Activated CD8-positive, alpha-beta memory T cell treated with anti-CD3 and anti-CD28 coated beads, Interleukin-2, amount 10 ng/mL, durations not matched to agents 7 days and 5 days (primary cell): Measurements from ENCODE around the gene RBM47. TPM values are rescaled to one million over a fixed set of nuclear protein-coding genes. Genes with fewer than 3 reads are reported as not detected.
A peak's percentile ranks its signal among the peaks of the same experiment; 100 is the strongest.

Experiments
- ATAC-seq: fragments of 150-1000 bp; cut with Tn5 transposase; one replicate; pipeline ENCODE4 v1.10.0; 2021; ENCODE audit warnings: moderate library complexity
- CTCF ChIA-PET: fragments of 350-600 bp; sonication (Branson Sonifier 250); formaldehyde crosslinking; loops from one replicate; lab custom pipeline; 2021; ENCODE audit warnings: antibody characterized with exemption; lab: Charles Lee
- DNase-seq: peaks from one replicate; pipeline ENCODE4 v3.0.0-alpha.2; 2020
- H3K27ac Mint-ChIP-seq: one replicate; pipeline ENCODE4 v1.8.0; 2021; ENCODE audit warnings: mild to moderate bottlenecking, mixed read lengths
- H3K27me3 Mint-ChIP-seq: one replicate; pipeline ENCODE4 v1.8.0; 2021; ENCODE audit warnings: mixed read lengths
- H3K36me3 Mint-ChIP-seq: one replicate; pipeline ENCODE4 v1.8.0; 2021; ENCODE audit warnings: mild to moderate bottlenecking, mixed read lengths
- H3K4me1 Mint-ChIP-seq: one replicate; pipeline ENCODE4 v1.8.0; 2021; ENCODE audit warnings: mixed read lengths
- H3K4me3 Mint-ChIP-seq: one replicate; pipeline ENCODE4 v1.8.0; 2021; ENCODE audit warnings: mild to moderate bottlenecking, moderate library complexity, mixed read lengths
- H3K9me3 Mint-ChIP-seq: one replicate; pipeline ENCODE4 v1.8.0; 2022; ENCODE audit warnings: low read depth, mixed read lengths
- total RNA-seq, 2 experiments: library from RNA; stranded (reverse); gene quantifications; one replicate each; pipeline ENCODE4 v1.2.3, GENCODE V29; 2021

Gene RBM47
- total RNA-seq, 2 experiments from 2014 or later: 2.2 to 2.3 TPM

GRCh38 chr4:40577588-40578253 lies 51.9 kb downstream of the RBM47 start:
- DNase-seq (no peak), ATAC-seq (no peak)
- Mint-ChIP-seq H3K4me3 (no peak overlapping the region), H3K27ac (no peak overlapping the region), H3K9me3 (no peaks in the 10 kb centered on the region), H3K36me3 (no peaks in the 10 kb centered on the region), H3K27me3 (peaks cover 2% of the 10 kb centered on the region), H3K4me1 (peaks cover 34% of the 10 kb centered on the region)
- CTCF ChIA-PET: interaction anchor here (0.7 to 1.5 kb wide), 2 partner anchors 95 to 233 kb away, joined by 3 read pairs; no protein-coding TSS in a partner anchor

GRCh38 chr4:40576651-40577480 lies 52.8 kb downstream of the RBM47 start:
- DNase-seq: no peak

GRCh38 chr4:40575846-40576245 lies 53.8 kb downstream of the RBM47 start:
- CTCF ChIA-PET: interaction anchor here (0.7 to 2.4 kb wide), 2 partner anchors 13 to 97 kb away, joined by 3 to 5 read pairs; no protein-coding TSS in a partner anchor
- DNase-seq (no peak), ATAC-seq (no peak)
- peaks cover 2% of the 10 kb centered on the region for H3K27me3 Mint-ChIP-seq
- no peaks in the 10 kb centered on the region for H3K36me3 Mint-ChIP-seq
- no peaks in the 10 kb centered on the region for H3K9me3 Mint-ChIP-seq
- peaks cover 26% of the 10 kb centered on the region for H3K4me1 Mint-ChIP-seq
- no peak overlapping the region for H3K4me3 Mint-ChIP-seq
- no peak overlapping the region for H3K27ac Mint-ChIP-seq

More at GRCh38 chr4:40576651-40577480, 52.8 kb downstream of the RBM47 start:
- peak; percentile 27 for ATAC-seq
- H3K27me3 Mint-ChIP-seq: peaks cover 2% of the 10 kb centered on the region
- peaks cover 32% of the 10 kb centered on the region for H3K4me1 Mint-ChIP-seq
- no peaks in the 10 kb centered on the region for H3K36me3 Mint-ChIP-seq
- H3K4me3 Mint-ChIP-seq: no peak overlapping the region
- CTCF ChIA-PET: interaction anchor here (1.5 kb wide), 1 partner anchor 96 kb away, joined by 3 read pairs; no protein-coding TSS in a partner anchor
- H3K27ac Mint-ChIP-seq: peak overlapping the region; percentile 48
- no peaks in the 10 kb centered on the region for H3K9me3 Mint-ChIP-seq

DNA sequence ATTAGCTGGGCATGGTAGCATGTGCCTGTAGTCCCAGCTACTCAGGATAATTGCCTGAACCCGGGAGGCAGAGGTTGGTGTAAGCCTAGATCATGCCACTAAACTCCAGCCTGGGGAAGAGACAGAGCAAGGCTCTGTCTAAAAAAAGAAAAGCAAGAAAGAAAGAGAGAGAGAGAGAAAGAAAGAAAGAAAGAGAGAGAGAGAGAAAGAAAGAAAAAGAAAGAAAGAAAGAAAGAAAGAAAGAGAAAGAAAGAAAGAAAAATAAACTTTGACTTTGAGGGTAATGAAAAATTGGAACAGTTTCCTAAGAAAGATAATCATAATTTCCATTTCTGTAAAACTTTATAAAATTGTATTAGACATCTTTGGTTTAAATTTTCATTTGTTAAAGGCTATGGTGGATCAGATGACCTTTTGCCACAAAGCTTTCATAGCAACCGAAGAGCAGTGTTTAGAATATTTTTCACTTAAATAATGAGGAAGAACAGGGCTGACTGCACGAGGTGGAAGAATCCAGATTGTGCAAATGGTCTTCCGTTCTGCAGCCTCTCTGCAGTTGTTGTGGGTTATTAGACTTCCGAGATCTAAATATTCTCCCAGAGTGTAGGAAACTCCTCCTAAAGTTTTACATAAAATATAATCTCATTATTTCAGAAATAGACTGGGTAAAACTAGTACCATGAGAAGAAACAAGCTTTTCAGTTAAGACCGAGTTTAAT lies 55.9 kb downstream of the RBM47 start:
- no peak overlapping the region for H3K4me3 Mint-ChIP-seq
- H3K4me1 Mint-ChIP-seq: peaks cover 26% of the 10 kb centered on the region
- DNase-seq (no peak), ATAC-seq (no peak)
- no peaks in the 10 kb centered on the region for H3K36me3 Mint-ChIP-seq
- no peaks in the 10 kb centered on the region for H3K9me3 Mint-ChIP-seq
- peaks cover 2% of the 10 kb centered on the region for H3K27me3 Mint-ChIP-seq
- CTCF ChIA-PET: interaction anchor here (0.7 to 2.4 kb wide), 4 partner anchors 12 to 99 kb away, joined by 3 to 5 read pairs (median 3); no protein-coding TSS in a partner anchor
- no peak overlapping the region for H3K27ac Mint-ChIP-seq

GRCh38 chr4:40572692-40573310 lies 56.9 kb downstream of the RBM47 start:
- H3K4me1 Mint-ChIP-seq: peaks cover 26% of the 10 kb centered on the region
- CTCF ChIA-PET: interaction anchor here (0.7 to 1.5 kb wide), 3 partner anchors 12 to 22 kb away, joined by 3 read pairs; no protein-coding TSS in a partner anchor
- ATAC-seq (no peak), DNase-seq (no peak)
- H3K36me3 Mint-ChIP-seq: no peaks in the 10 kb centered on the region
- no peak overlapping the region for H3K4me3 Mint-ChIP-seq
- H3K9me3 Mint-ChIP-seq: no peaks in the 10 kb centered on the region
- H3K27ac Mint-ChIP-seq: no peak overlapping the region
- H3K27me3 Mint-ChIP-seq: peaks cover 2% of the 10 kb centered on the region

DNA sequence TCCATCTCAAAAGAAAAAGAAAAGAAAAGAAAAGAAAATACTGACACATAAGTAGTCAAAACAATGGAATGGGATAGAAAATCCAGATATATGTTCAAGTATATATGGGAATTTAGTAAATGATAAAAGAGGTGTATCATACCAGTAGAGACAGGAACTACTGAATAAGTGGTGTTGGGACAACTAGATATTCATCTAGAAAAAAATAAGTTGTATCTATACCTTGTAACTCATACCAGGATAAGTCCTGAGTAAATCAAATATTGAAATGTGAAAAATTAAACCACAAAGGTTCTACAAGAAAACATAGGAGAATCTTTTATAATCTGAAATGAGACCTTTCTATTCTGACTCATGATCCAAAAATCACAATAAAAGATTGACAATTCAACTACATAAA lies 58.5 kb downstream of the RBM47 start:
- Mint-ChIP-seq H3K27ac (no peak overlapping the region), H3K4me3 (no peak overlapping the region), H3K9me3 (no peaks in the 10 kb centered on the region), H3K4me1 (peaks cover 11% of the 10 kb centered on the region), H3K36me3 (no peaks in the 10 kb centered on the region), H3K27me3 (peaks cover 2% of the 10 kb centered on the region)
- DNase-seq (no peak), ATAC-seq (no peak)
- CTCF ChIA-PET: no interaction called here

DNA sequence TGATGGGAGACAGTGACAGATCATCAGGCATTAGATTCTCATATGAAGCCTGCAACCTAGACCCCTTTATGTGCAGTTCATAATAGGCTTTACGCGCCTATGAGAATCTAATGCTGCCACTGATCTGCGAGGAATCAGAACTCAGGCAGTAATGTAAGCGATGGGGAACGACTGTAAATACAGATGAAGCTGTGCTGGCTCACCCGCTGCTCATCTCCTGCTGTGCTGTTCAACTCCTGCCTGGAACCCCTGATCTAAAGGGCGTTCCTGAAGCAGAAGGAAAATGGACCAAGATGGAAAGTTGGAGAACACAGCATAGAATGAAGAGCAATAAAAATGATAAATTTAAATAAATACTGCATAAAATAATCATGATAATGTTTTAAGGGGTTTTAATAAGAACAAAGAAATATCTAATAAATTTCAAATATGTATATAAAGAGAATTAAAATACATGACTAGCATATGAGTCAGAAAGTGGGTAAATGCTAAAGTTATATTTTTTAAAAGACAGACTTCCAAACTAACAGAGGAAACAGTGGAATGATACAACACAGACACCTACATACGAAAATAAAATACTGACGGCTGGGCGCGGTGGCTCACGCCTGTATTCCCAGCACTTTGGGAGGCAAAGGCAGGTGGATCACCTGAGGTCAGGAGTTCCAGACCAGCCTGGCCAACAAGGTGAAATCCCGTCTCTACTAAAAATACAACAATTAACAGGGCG lies 59.2 kb downstream of the RBM47 start:
- no peak overlapping the region for H3K27ac Mint-ChIP-seq
- H3K36me3 Mint-ChIP-seq: no peaks in the 10 kb centered on the region
- peaks cover 2% of the 10 kb centered on the region for H3K27me3 Mint-ChIP-seq
- H3K4me3 Mint-ChIP-seq: no peak overlapping the region
- H3K9me3 Mint-ChIP-seq: no peaks in the 10 kb centered on the region
- no peak for ATAC-seq
- H3K4me1 Mint-ChIP-seq: peaks cover 11% of the 10 kb centered on the region
- CTCF ChIA-PET: no interaction called here
- no peak for DNase-seq

- peaks cover 2% of the 10 kb centered on the region for H3K36me3 Mint-ChIP-seq
- H3K4me3 Mint-ChIP-seq: no peak overlapping the region
- CTCF ChIA-PET: interaction anchor here (1.0 kb wide), 1 partner anchor 17 kb away, joined by 4 read pairs; no protein-coding TSS in a partner anchor
- H3K27ac Mint-ChIP-seq: no peak overlapping the region
- DNase-seq (no peak), ATAC-seq (no peak)
- peaks cover 19% of the 10 kb centered on the region for H3K4me1 Mint-ChIP-seq
- H3K9me3 Mint-ChIP-seq: no peaks in the 10 kb centered on the region
- peaks cover 2% of the 10 kb centered on the region for H3K27me3 Mint-ChIP-seq
Measured at GRCh38 chr4:40564815-40565483, 64.7 kb downstream of the RBM47 start.

DNA sequence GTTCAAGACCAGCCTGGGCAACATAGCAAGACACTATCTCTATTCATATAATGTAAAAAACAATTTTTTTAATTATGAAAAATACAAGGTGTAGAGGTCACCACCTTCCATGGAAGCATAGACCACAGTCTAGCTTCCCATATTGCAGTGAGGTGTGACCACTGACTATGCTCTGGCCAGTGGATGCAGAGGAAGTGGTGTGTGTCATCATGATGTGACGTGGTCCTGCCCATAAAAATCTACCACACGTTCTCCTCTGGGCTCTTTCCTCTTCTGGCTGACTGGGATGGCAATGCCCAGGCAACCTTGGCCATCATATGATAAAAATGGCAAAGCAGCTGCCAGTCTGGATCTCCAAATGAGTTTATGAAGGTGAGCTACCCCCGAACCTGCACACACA lies 65.7 kb downstream of the RBM47 start:
- CTCF ChIA-PET: interaction anchor here (1.0 to 1.5 kb wide), 2 partner anchors 11 to 77 kb away, joined by 3 read pairs; no protein-coding TSS in a partner anchor
- peaks cover 27% of the 10 kb centered on the region for H3K4me1 Mint-ChIP-seq
- DNase-seq (no peak), ATAC-seq (no peak)
- no peaks in the 10 kb centered on the region for H3K9me3 Mint-ChIP-seq
- no peak overlapping the region for H3K4me3 Mint-ChIP-seq
- no peak overlapping the region for H3K27ac Mint-ChIP-seq
- H3K36me3 Mint-ChIP-seq: peaks cover 2% of the 10 kb centered on the region
- peaks cover 2% of the 10 kb centered on the region for H3K27me3 Mint-ChIP-seq

DNA sequence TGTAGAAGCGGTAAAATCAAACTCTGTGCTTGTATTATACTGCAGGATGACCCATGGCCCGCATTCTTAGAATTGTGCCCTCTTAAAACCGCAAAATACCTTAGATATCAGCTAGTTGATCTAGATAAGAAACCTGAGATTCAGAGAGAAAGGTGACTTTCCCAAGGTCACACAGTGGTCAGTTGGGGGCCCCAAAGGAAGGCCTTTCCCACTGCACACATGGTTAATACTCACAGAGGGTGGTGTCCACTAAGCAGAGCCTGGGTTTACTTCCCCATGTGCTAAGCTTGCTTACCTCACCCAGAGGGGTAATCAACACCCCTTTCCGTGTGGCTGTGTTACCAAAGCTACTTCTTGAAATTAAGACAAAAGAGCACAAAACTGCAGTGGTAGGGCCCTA lies 66.3 kb downstream of the RBM47 start:
- CTCF ChIA-PET: interaction anchor here (0.7 to 1.5 kb wide), 3 partner anchors 10 to 78 kb away, joined by 3 read pairs; no protein-coding TSS in a partner anchor
- no peak overlapping the region for H3K27ac Mint-ChIP-seq
- no peaks in the 10 kb centered on the region for H3K9me3 Mint-ChIP-seq
- ATAC-seq (no peak), DNase-seq (no peak)
- peaks cover 30% of the 10 kb centered on the region for H3K4me1 Mint-ChIP-seq
- H3K36me3 Mint-ChIP-seq: peaks cover 2% of the 10 kb centered on the region
- H3K4me3 Mint-ChIP-seq: no peak overlapping the region
- H3K27me3 Mint-ChIP-seq: peaks cover 2% of the 10 kb centered on the region

- DNase-seq (no peak), ATAC-seq (no peak)
- CTCF ChIA-PET: interaction anchor here (0.7 to 1.5 kb wide), 2 partner anchors 9 to 13 kb away, joined by 3 read pairs; no protein-coding TSS in a partner anchor
- H3K36me3 Mint-ChIP-seq: peaks cover 2% of the 10 kb centered on the region
- no peaks in the 10 kb centered on the region for H3K9me3 Mint-ChIP-seq
- no peak overlapping the region for H3K4me3 Mint-ChIP-seq
- H3K4me1 Mint-ChIP-seq: peaks cover 30% of the 10 kb centered on the region
- H3K27me3 Mint-ChIP-seq: peaks cover 2% of the 10 kb centered on the region
- no peak overlapping the region for H3K27ac Mint-ChIP-seq
Measured at GRCh38 chr4:40562681-40563080, 67.0 kb downstream of the RBM47 start.

DNA sequence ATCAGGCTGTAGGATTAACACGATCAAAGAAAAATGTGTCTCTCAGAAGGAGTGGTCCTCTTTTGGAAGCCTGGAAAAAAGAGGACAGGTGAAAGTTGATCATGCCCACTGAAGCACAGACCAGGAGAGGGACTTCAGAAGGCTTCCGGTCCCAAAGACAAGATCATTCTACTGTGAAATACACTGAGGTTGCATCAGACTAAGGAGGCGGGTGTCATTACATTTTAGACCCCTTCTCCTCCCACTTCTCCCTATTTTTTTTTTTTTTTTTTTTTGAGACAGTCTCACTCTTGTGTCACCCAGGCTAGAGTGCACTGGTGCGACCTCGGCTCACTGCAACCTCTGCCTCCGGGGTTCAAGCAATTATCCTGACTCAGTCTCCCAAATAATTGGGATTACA lies 67.5 kb downstream of the RBM47 start:
- Mint-ChIP-seq H3K9me3 (no peaks in the 10 kb centered on the region), H3K27me3 (peaks cover 2% of the 10 kb centered on the region), H3K4me3 (no peak overlapping the region), H3K27ac (no peak overlapping the region), H3K4me1 (peaks cover 30% of the 10 kb centered on the region), H3K36me3 (peaks cover 2% of the 10 kb centered on the region)
- ATAC-seq (no peak), DNase-seq (no peak)
- CTCF ChIA-PET: no interaction called here
